Heart left ventricle (tissue), 16 donors: ENCODE measurements around the gene TIAL1. TPM values are rescaled to one million over a fixed set of nuclear protein-coding genes. Genes with fewer than 3 reads are reported as not detected.
A peak's percentile ranks its signal among the peaks of the same experiment; 100 is the strongest.

Experiments used
- ATAC-seq, 4 donors: fragments of 200-7000 bp; cut with Tn5 transposase; one replicate each; pipeline ENCODE4 v1.9.1; 2020 to 2022; ENCODE audit warnings: moderate library complexity in 4 of 4, mild to moderate bottlenecking in 3 of 4, moderate number of reproducible peaks in 1 of 4
- DNase-seq, 5 donors: peaks; one replicate each; pipeline ENCODE4 v3.0.0-alpha.2; 2020
- H3K27ac ChIP-seq, 12 donors: fragments of 200-600 bp; sonication (generic) in 4 of 12; one replicate each; pipeline versions ENCODE4 v1.5.0 to v1.8.0; 2016 to 2022; ENCODE audit warnings: mild to moderate bottlenecking in 2 of 12
- H3K27me3 ChIP-seq, 9 donors: fragments of 200-600 bp; sonication (generic) in 2 of 9; one replicate each; pipeline versions ENCODE4 v1.5.1 to v1.8.0; 2016 to 2022; ENCODE audit warnings: mild to moderate bottlenecking in 3 of 9
- H3K36me3 ChIP-seq, 9 donors: fragments of 200-600 bp; sonication (generic) in 2 of 9; one replicate each; pipeline versions ENCODE4 v1.5.0 to v1.8.0; 2018 to 2022; ENCODE audit warnings: mild to moderate bottlenecking in 2 of 9
- H3K4me1 ChIP-seq, 12 donors: fragments of 200-600 bp; sonication (generic) in 4 of 12; one replicate each; pipeline versions ENCODE4 v1.5.0 to v1.8.0; 2016 to 2022; ENCODE audit warnings: mild to moderate bottlenecking in 3 of 12
- H3K4me3 ChIP-seq, 12 donors: fragments of 200-600 bp; sonication (generic) in 4 of 12; one replicate each; pipeline versions ENCODE4 v1.5.0 to v1.8.0; 2017 to 2022; ENCODE audit warnings: mild to moderate bottlenecking in 9 of 12, moderate library complexity in 4 of 12
- H3K9me3 ChIP-seq, 12 donors: fragments of 200-600 bp; sonication (generic) in 4 of 12; one replicate each; pipeline versions ENCODE4 v1.5.0 to v1.8.0; 2016 to 2022; ENCODE audit warnings: mild to moderate bottlenecking in 1 of 12
- CTCF ChIP-seq, 12 donors: fragments of 200-600 bp; sonication (generic) in 4 of 12; IDR thresholded peaks; one replicate each; pipeline versions ENCODE4 v1.5.0 to v1.8.0; 2018 to 2022; ENCODE audit warnings: antibody characterized with exemption in 12 of 12, mild to moderate bottlenecking in 5 of 12
- POLR2A ChIP-seq, 2 donors: fragments of 450-650 bp; IDR thresholded peaks; one replicate each; pipeline ENCODE4 v1.6.1; 2017; ENCODE audit warnings: antibody characterized with exemption in 2 of 2, mild to moderate bottlenecking in 2 of 2, moderate library complexity in 2 of 2
- WGBS, 4 donors: extraction: QIAGEN DNeasy Blood & Tissue Kit in 2 of 4; methylation state at CpG; one replicate each; pipeline versions ENCODE4 v1.1.5 to v1.1.7; 2013 to 2018; 5-methylcytosine and 5-hydroxymethylcytosine counted together
- intact Hi-C, 10 donors: fragments of 100-400 bp; cut with DNase I; formaldehyde crosslinking; loops; one replicate each; pipeline versions ENCODE4 v1.11.1 to v1.14.2; 2022
- long read RNA-seq, 3 donors: library from polyadenylated mRNA; unstranded; transcript quantifications; one replicate each; pipeline ENCODE4 v2.0.0, GENCODE V29; 2020 to 2021
- polyA plus RNA-seq, 2 donors: library from polyadenylated mRNA; stranded (reverse); fragments of 200-250 nt; gene quantifications; one replicate each; pipeline ENCODE4 v1.2.3, GENCODE V29; 2013
- total RNA-seq, 9 donors: library from RNA; depleted of rRNA in 2 of 9; stranded (reverse); fragments of >200 nt in 2 of 9; fragmentation: NEBNext Ultra II Directional in 3 of 9; extraction: Animal tissue kit (Norgen Biotek cat#: 25700) in 3 of 9; gene quantifications; one replicate each; pipeline versions ENCODE4 v1.1.0 to v1.2.4, GENCODE V29; 2016 to 2023
- donor health status: ischemic (EF 13 %, LVEDD 7.1; RV severe dilation, severe dysfunction).
- donor health status: healthy with polysubstance abuse.
- donor health status: DM: no; HTN: yes; CAD: no.
- donor health status: DM: no; HTN: no; CAD: no.
- donor health status: ischemic (EF 25% LVEDD 6.9; RV normal size, moderate dysfunction).
- donor health status: ischemic (EF 25% LVEDD 5.7; RV mildly dilated, moderate dysfunction).
- donor health status: healthy.
- donor health status: DM: yes; HTN: yes; CAD: no.
- donor health status: ischemic (EF 35%, LVEDD 5.7; RV mildly dilated, moderate dysfunction).
- donor health status: nonischemic (EF 11% LVEDD 7.7; RV severe dilation, severe dysfunction).
- donor health status: DM: yes; HTN: yes; CAD: no.
- donor health status: PGD.
- donor health status: ischemic (EF 29% LVEDD 5.4; RV normal size, mild dysfunction).
- donor health status: nonischemic (EF 23%, LVEDD 6.1; RV moderate dilation, normal function).

The TIAL1 gene
- total RNA-seq, result 10 to 100 TPM; 36.9 to 86.3 (median 67.3) TPM
- 10 to 100 TPM; 24.8 to 47.6 TPM for polyA plus RNA-seq
- long read RNA-seq, donor 1, full-length matches to known transcripts, result 12 of 19 reads
- long read RNA-seq, donor 1, partial matches to known transcripts, result 4 of 19 reads
- long read RNA-seq, donor 1, other reads (novel, unspliced or antisense), result 3 of 19 reads
- long read RNA-seq, donor 2, full-length matches to known transcripts, result 8 of 18 reads
- long read RNA-seq, donor 2, partial matches to known transcripts, result 8 of 18 reads
- long read RNA-seq, donor 2, other reads (novel, unspliced or antisense), result 2 of 18 reads
- long read RNA-seq, donor 3, full-length matches to known transcripts, result 11 of 22 reads
- long read RNA-seq, donor 3, partial matches to known transcripts, result 7 of 22 reads
- long read RNA-seq, donor 3, other reads (novel, unspliced or antisense), result 4 of 22 reads

GRCh38 chr10:119596537-119597404, at the start of gene TIAL1:
Gene TIAL1 (minus strand): TSS chr10:119596964. CDS start chr10:119596465, 499 bp downstream.
- DNase-seq (peak; percentile 97 to 99 (median 98)), ATAC-seq (peak; percentile 94 to 97 (median 96))
- Histone ChIP-seq H3K27me3 (no peaks in the 10 kb centered on the region), H3K36me3 (peaks cover 0 to 9% (median 6%) of the 10 kb centered on the region in 9 donors), H3K27ac (peak within 1 kb of the TSS; percentile 94 to 100 (median 99)), H3K9me3 (peaks cover 0 to 2% (median 0%) of the 10 kb centered on the region in 12 donors), H3K4me1 (peaks cover 0 to 49% (median 43%) of the 10 kb centered on the region in 12 donors), H3K4me3 (peak within 1 kb of the TSS; percentile 66 to 91 (median 88))
- TF ChIP-seq POLR2A (IDR thresholded peaks at IDR 0.05), result peak; percentile 40 to 79
- no peak for TF ChIP-seq CTCF (IDR thresholded peaks at IDR 0.05)
- WGBS, 4 donors, result 0% methylated on average over 43 to 66 of the region's 66 CpGs
- intact Hi-C loops, result loop anchor here in 6 of 10 donors (1.0 to 10.0 kb wide), 10 partner anchors 54 to 392 kb away; partner anchors contain the start of genes BAG3 (in 5 of the 6), INPP5F (in 2 of the 6), GRK5 (in 1 of the 6) and MCMBP (in 1 of the 6)

- DNase-seq (no peak), ATAC-seq (no peak)
- no peaks in the 10 kb centered on the region for H3K36me3 ChIP-seq
- intact Hi-C loops, result loop anchor here in 1 of 10 donors (5.0 kb wide), 1 partner anchor 38 kb away; no protein-coding TSS in a partner anchor
- no peak for TF ChIP-seq CTCF (IDR thresholded peaks at IDR 0.05)
- TF ChIP-seq POLR2A (IDR thresholded peaks at IDR 0.05), result no peak
- H3K27me3 ChIP-seq, result no peaks in the 10 kb centered on the region
- peaks cover 0 to 19% (median 10%) of the 10 kb centered on the region in 12 donors for H3K9me3 ChIP-seq
- H3K4me3 ChIP-seq, result no peak overlapping the region
- no peaks in the 10 kb centered on the region for H3K4me1 ChIP-seq
- no peak overlapping the region for H3K27ac ChIP-seq
- WGBS, 4 donors, result 94 to 97% (median 96%) methylated on average over 3 of the region's 3 CpGs
Observed at GRCh38 chr10:119644994-119645393, 48.2 kb upstream of the TIAL1 start.

- DNase-seq, result no peak
- no peak overlapping the region for H3K27ac ChIP-seq
- H3K9me3 ChIP-seq, result peaks cover 0 to 19% (median 10%) of the 10 kb centered on the region in 12 donors
- no peaks in the 10 kb centered on the region for H3K4me1 ChIP-seq
- no peak for ATAC-seq
- H3K4me3 ChIP-seq, result no peak overlapping the region
- TF ChIP-seq CTCF (IDR thresholded peaks at IDR 0.05), result no peak
- no peak for TF ChIP-seq POLR2A (IDR thresholded peaks at IDR 0.05)
- intact Hi-C loops, result no loop called here
- 62 to 75% (median 67%) methylated on average over 15 of the region's 15 CpGs for WGBS, 4 donors
- H3K27me3 ChIP-seq, result no peaks in the 10 kb centered on the region
- no peaks in the 10 kb centered on the region for H3K36me3 ChIP-seq
Observed at GRCh38 chr10:119644205-119644814, 47.5 kb upstream of the TIAL1 start.
